CD14-positive monocyte (primary cell): ENCODE measurements around the gene ALDOC. TPM values are rescaled to one million over a fixed set of nuclear protein-coding genes. Genes with fewer than 3 reads are reported as not detected.

ENCODE experiments used
- DNase-seq, 3 donors: peaks; one replicate each; pipeline ENCODE4 v3.0.0-alpha.2; 2011 to 2022
- H2AFZ ChIP-seq: 2 replicates; pipeline ENCODE4 v1.6.0; 2012; ENCODE audit warnings: mild to moderate bottlenecking, low read depth, low read length, inconsistent platforms; ENCODE audit not compliant: insufficient read depth, poor library complexity, severe bottlenecking
- H3K27ac ChIP-seq, 2 donors: 1 replicate in 1 of 2; 2 replicates in 1 of 2; pipeline ENCODE4 v1.5.1; 2012 to 2013; ENCODE audit warnings: low read length in 2 of 2, control low read depth in 1 of 2, inconsistent platforms in 1 of 2, low read depth in 1 of 2, mild to moderate bottlenecking in 1 of 2
- H3K27me3 ChIP-seq, 2 donors: one replicate each; pipeline versions ENCODE4 v1.6.0 to v1.6.1; 2011 to 2013; ENCODE audit warnings: low read length in 2 of 2; ENCODE audit not compliant: control insufficient read depth in 2 of 2, insufficient read depth in 2 of 2
- H3K36me3 ChIP-seq, 2 donors: replicated peaks in 1 of 2; 1 replicate in 1 of 2; 2 replicates in 1 of 2; pipeline versions ENCODE4 v1.5.1 to v1.6.1; 2012 to 2013; ENCODE audit warnings: low read length in 2 of 2, control low read depth in 1 of 2, inconsistent platforms in 1 of 2, mild to moderate bottlenecking in 1 of 2; ENCODE audit not compliant: insufficient read depth in 2 of 2, control insufficient read depth in 1 of 2
- H3K4me1 ChIP-seq, 2 donors: 1 replicate in 1 of 2; 2 replicates in 1 of 2; pipeline versions ENCODE4 v1.5.1 to v1.6.1; 2012 to 2013; ENCODE audit warnings: low read length in 2 of 2, control low read depth in 1 of 2, inconsistent platforms in 1 of 2, mild to moderate bottlenecking in 1 of 2, moderate library complexity in 1 of 2; ENCODE audit not compliant: insufficient read depth in 2 of 2, control insufficient read depth in 1 of 2
- H3K4me2 ChIP-seq: replicated peaks from 2 replicates; pipeline ENCODE3; 2012; ENCODE audit warnings: low read length, moderate library complexity, mild to moderate bottlenecking; ENCODE audit not compliant: poor library complexity, severe bottlenecking; ENCODE audit errors: extremely low read depth
- H3K4me3 ChIP-seq, 3 experiments: fragments of 200-600 bp in 1 of 3; sonication (generic) in 1 of 3; replicated peaks in 1 of 3; 1 replicate in 2 of 3; 2 replicates in 1 of 3; pipeline ENCODE4 v1.5.1; 2011 to 2013; ENCODE audit warnings: low read length in 3 of 3, mild to moderate bottlenecking in 3 of 3, control low read depth in 2 of 3, low read depth in 2 of 3, inconsistent platforms in 1 of 3, moderate library complexity in 1 of 3
- H3K79me2 ChIP-seq: 2 replicates; pipeline ENCODE4 v1.6.0; 2012; ENCODE audit warnings: mild to moderate bottlenecking, control low read depth, inconsistent platforms, low read length, moderate library complexity; ENCODE audit not compliant: insufficient read depth
- H3K9ac ChIP-seq: 2 replicates; pipeline ENCODE4 v1.6.0; 2017; ENCODE audit warnings: low read length, mild to moderate bottlenecking; ENCODE audit not compliant: insufficient read depth, poor library complexity, severe bottlenecking
- H3K9me3 ChIP-seq, 2 donors: replicated peaks in 1 of 2; 1 replicate in 1 of 2; 2 replicates in 1 of 2; pipeline versions ENCODE4 v1.5.1 to v1.6.1; 2012 to 2013; ENCODE audit warnings: low read length in 2 of 2, control low read depth in 1 of 2; ENCODE audit not compliant: control insufficient read depth in 1 of 2, insufficient read depth in 1 of 2
- H4K20me1 ChIP-seq: 2 replicates; pipeline ENCODE4 v1.6.0; 2012; ENCODE audit warnings: mild to moderate bottlenecking, low read length, control low read depth, moderate library complexity; ENCODE audit not compliant: insufficient read depth
- H3K27ac Mint-ChIP-seq, 7 donors: one replicate each; pipeline ENCODE4 v1.8.0; 2020; ENCODE audit warnings: mild to moderate bottlenecking in 7 of 7, mixed read lengths in 7 of 7, moderate library complexity in 6 of 7, inconsistent platforms in 2 of 7
- H3K27me3 Mint-ChIP-seq, 3 donors: one replicate each; pipeline ENCODE4 v1.8.0; 2021 to 2022; ENCODE audit warnings: low read depth in 3 of 3, mild to moderate bottlenecking in 3 of 3, mixed read lengths in 3 of 3, moderate library complexity in 3 of 3, inconsistent platforms in 1 of 3
- H3K36me3 Mint-ChIP-seq, 2 donors: one replicate each; pipeline ENCODE4 v1.8.0; 2020; ENCODE audit warnings: mixed read lengths in 2 of 2, inconsistent platforms in 1 of 2, mild to moderate bottlenecking in 1 of 2
- H3K4me1 Mint-ChIP-seq: one replicate; pipeline ENCODE4 v1.8.0; 2020; ENCODE audit warnings: mild to moderate bottlenecking, mixed read lengths
- H3K4me3 Mint-ChIP-seq, 2 donors: one replicate each; pipeline ENCODE4 v1.8.0; 2020; ENCODE audit warnings: mild to moderate bottlenecking in 2 of 2, mixed read lengths in 2 of 2, moderate library complexity in 1 of 2
- H3K9me3 Mint-ChIP-seq, 7 donors: one replicate each; pipeline ENCODE4 v1.8.0; 2020 to 2022; ENCODE audit warnings: mixed read lengths in 7 of 7, mild to moderate bottlenecking in 6 of 7, moderate library complexity in 6 of 7, inconsistent platforms in 2 of 7
- WGBS: methylation state at CpG from one replicate; pipeline ENCODE4 v1.1.5; 2013; ENCODE audit warnings: missing lambda C conversion rate; ENCODE audit not compliant: insufficient coverage; 5-methylcytosine and 5-hydroxymethylcytosine counted together
- intact Hi-C, 2 donors: fragments of 100-400 bp; cut with micrococcal nuclease; formaldehyde crosslinking; loops; one replicate each; pipeline versions ENCODE4 v1.15.0 to v1.15.1; 2023
- polyA plus RNA-seq, 3 donors: library from polyadenylated mRNA; depleted of rRNA in 1 of 3; unstranded in 2 of 3; stranded (reverse) in 1 of 3; fragments of 300-500 nt in 2 of 3; fragments of >200 nt in 1 of 3; fragmentation: Illumina TruSeq in 2 of 3; gene quantifications; 1 replicate in 2 of 3; 2 replicates in 1 of 3; pipeline ENCODE4 v1.2.3, GENCODE V29; 2012 to 2021
- TF ChIP-seq, protein P1 (sequence below): fragments of 200-600 bp; IDR thresholded peaks from one replicate; pipeline ENCODE4 v1.8.0; 2022; ENCODE audit warnings: antibody characterized with exemption, mild to moderate bottlenecking

ALDOC gene
- polyA plus RNA-seq, 3 donors, result 7.1 to 10.6 (median 9.8) TPM

DNA sequence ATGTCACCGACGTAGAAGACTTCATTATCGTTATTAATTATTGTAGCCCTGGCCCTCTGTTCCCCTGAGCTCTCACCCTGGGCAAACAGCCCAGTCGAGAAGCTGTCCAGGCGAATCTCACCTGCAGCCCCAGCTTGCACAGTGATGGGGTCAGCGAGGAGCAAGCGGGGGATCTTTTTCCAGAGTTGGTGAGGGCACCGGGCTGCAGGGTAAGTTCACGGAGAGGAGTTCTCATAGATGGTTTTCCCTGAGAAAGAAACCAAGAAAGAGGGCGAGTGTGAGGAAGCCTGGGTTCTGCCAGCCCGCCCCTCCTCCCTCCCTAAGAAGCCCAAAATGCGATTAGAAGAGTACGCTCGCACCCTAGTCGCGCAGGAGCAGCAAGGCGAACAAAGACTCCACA lies 21.7 kb upstream of the ALDOC start:
- 6% methylated on average over 12 of the region's 17 CpGs for WGBS
- DNase-seq, result no peak
- Mint-ChIP-seq H3K27me3 (peaks cover 0 to 3% (median 0%) of the 10 kb centered on the region in 3 donors), H3K4me1 (peaks cover 26% of the 10 kb centered on the region), H3K36me3 (peaks cover 3 to 11% of the 10 kb centered on the region in 2 donors), H3K4me3 (peak overlapping the region; percentile 91 to 94), H3K27ac (peak overlapping the region; percentile 96 to 99 (median 97)), H3K9me3 (peaks cover 0 to 2% (median 0%) of the 10 kb centered on the region in 7 donors)
- Histone ChIP-seq H2AFZ (peak overlapping the region; percentile 85), H3K4me2 (peak overlapping the region; percentile 87), H3K4me1 (peaks cover 20 to 25% of the 10 kb centered on the region in 2 donors), H3K27ac (peak overlapping the region; percentile 2 to 100), H3K9me3 (no peaks in the 10 kb centered on the region), H3K79me2 (peaks cover 46% of the 10 kb centered on the region), H3K4me3 (peak overlapping the region; percentile 62 to 82 (median 69)), H3K27me3 (no peaks in the 10 kb centered on the region), H4K20me1 (no peaks in the 10 kb centered on the region), H3K36me3 (peaks cover under 1% of the 10 kb centered on the region in 2 donors), H3K9ac (peak overlapping the region; percentile 99)
- TF ChIP-seq, protein P1, sequence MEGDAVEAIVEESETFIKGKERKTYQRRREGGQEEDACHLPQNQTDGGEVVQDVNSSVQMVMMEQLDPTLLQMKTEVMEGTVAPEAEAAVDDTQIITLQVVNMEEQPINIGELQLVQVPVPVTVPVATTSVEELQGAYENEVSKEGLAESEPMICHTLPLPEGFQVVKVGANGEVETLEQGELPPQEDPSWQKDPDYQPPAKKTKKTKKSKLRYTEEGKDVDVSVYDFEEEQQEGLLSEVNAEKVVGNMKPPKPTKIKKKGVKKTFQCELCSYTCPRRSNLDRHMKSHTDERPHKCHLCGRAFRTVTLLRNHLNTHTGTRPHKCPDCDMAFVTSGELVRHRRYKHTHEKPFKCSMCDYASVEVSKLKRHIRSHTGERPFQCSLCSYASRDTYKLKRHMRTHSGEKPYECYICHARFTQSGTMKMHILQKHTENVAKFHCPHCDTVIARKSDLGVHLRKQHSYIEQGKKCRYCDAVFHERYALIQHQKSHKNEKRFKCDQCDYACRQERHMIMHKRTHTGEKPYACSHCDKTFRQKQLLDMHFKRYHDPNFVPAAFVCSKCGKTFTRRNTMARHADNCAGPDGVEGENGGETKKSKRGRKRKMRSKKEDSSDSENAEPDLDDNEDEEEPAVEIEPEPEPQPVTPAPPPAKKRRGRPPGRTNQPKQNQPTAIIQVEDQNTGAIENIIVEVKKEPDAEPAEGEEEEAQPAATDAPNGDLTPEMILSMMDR, result no peak
- intact Hi-C loops, result no loop called here

GRCh38 chr17:28597606-28598383 lies 21.1 kb upstream of the ALDOC start:
- Histone ChIP-seq H2AFZ (peak overlapping the region; percentile 85), H3K9ac (no peak overlapping the region), H3K4me3 (peak overlapping the region in 1 of 3 experiments; percentile 82), H3K4me1 (peaks cover 20 to 25% of the 10 kb centered on the region in 2 donors), H4K20me1 (no peaks in the 10 kb centered on the region), H3K27me3 (no peaks in the 10 kb centered on the region), H3K36me3 (peaks cover 6% of the 10 kb centered on the region in 2 donors), H3K27ac (peak overlapping the region in 1 of 2 donors; percentile 100), H3K4me2 (peak overlapping the region; percentile 87), H3K9me3 (no peaks in the 10 kb centered on the region), H3K79me2 (peaks cover 52% of the 10 kb centered on the region)
- H3K9me3 Mint-ChIP-seq, result peaks cover 0 to 2% (median 0%) of the 10 kb centered on the region in 7 donors
- peaks cover 26% of the 10 kb centered on the region for H3K4me1 Mint-ChIP-seq
- H3K27me3 Mint-ChIP-seq, result peaks cover 0 to 3% (median 0%) of the 10 kb centered on the region in 3 donors
- DNase-seq, result peak in 2 of 3 donors; percentile 26 to 39
- peak overlapping the region; percentile 91 to 94 for H3K4me3 Mint-ChIP-seq
- H3K27ac Mint-ChIP-seq, result peak overlapping the region; percentile 53 to 99 (median 97)
- intact Hi-C loops, result no loop called here
- TF ChIP-seq, protein P1, result no peak
- WGBS, result no CpG with 5 or more reads among the region's 5 CpGs
- peaks cover 8 to 17% of the 10 kb centered on the region in 2 donors for H3K36me3 Mint-ChIP-seq
